ENCODE data around the gene RBM48.
"Not testable (repeated sequence)": the region's sequence is repeated elsewhere in the genome, so short reads cannot be mapped to it uniquely, and the experiment has no call there.

Gene RBM48

DNA sequence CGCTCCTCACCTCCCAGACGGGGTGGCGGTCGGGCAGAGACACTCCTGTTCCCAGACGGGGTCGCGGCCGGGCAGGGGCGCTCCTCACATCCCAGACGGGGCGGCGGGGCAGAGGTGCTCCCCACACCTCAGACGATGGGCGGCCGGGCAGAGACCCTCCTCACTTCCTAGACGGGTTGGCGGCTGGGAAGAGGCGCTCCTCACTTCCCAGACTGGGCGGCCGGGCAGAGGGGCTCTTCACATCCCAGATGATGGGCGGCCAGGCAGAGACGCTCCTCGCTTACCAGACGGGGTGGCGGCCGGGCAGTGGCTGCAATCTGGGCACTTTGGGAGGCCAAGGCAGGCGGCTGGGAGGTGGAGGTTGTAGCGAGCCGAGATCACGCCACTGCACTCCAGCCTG, 16.5 kb downstream of the RBM48 start:
- not testable (repeated sequence) for DNase-seq (ENCODE audit: low read depth in 2 of 2)

DNA sequence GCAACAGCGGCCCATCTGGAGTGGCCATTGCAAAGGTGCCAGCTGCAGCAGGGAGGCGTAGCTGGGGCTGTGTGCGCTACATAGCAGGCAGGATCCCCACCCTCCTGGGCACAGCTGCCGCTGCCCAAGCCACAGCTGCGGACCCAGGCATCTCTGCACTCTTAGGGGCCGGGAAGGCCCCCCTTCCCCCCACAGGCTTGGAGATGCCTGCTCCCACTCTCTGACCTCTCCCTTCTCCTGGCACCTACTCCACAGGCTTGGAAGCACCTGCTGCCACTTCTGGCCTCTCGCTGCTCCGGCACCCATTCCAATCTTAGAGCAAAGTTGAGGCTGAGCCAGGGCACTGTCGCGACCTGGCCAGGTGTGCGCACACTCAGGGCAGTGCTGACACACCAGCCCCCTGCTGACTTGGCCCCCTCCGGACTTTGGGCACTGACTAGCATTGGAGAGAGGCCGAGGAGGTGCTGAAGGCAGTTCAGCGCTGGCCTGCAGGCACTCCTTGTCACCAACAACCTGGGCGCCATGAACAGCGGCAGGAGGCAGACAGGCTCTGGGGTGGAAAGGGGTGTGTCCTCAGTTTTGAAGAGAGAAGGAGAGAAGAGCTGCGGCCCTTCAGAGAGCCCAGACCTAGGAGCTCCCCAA, 18.4 kb downstream of the RBM48 start:
- DNase-seq (ENCODE audit: low read depth in 2 of 2), result no peak

- no peak for DNase-seq (ENCODE audit: low read depth in 2 of 2)
Observed at GRCh38 chr7:92547579-92547978, 19.0 kb downstream of the RBM48 start.

DNA sequence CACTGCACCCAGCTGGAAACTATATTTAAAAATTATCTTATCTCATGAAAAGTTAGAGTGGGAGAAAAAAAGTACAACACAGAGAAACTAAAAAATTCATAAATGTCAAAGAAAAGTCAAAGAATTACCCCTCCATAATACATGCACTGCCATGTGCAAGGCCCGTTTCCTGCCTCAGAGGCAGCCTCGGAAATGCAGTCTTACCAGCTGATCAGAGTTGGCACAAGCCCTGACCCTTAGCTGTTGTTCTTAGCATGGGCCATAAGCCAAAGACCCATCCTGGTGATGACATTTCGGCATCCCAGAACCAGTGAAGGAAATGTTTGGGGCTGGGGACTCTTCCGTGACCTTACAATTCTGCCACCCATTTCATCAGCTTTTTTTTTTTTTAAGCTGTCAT, 21.6 kb downstream of the RBM48 start:
- no peak for DNase-seq (ENCODE audit: low read depth in 2 of 2)

DNA sequence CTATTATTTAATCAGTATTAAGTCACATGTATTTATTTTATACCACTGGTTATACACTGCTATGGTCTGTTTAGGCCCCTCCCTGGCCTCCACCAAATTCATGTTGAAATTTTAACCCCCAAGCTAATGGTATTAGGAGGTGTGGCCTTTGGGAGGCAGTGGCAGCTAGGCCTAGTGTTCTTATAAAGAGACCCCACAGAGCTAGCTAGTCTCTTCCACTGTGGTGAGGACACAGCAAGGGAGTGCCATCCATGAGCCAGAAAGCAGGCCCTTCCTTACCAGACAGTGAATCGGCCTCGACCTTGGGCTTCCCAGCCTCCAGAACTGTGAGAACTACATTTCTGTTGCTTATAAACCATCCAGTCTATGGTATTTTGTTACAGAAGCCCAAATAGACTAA, 28.7 kb downstream of the RBM48 start:
- DNase-seq (ENCODE audit: low read depth in 2 of 2), result no peak

DNA sequence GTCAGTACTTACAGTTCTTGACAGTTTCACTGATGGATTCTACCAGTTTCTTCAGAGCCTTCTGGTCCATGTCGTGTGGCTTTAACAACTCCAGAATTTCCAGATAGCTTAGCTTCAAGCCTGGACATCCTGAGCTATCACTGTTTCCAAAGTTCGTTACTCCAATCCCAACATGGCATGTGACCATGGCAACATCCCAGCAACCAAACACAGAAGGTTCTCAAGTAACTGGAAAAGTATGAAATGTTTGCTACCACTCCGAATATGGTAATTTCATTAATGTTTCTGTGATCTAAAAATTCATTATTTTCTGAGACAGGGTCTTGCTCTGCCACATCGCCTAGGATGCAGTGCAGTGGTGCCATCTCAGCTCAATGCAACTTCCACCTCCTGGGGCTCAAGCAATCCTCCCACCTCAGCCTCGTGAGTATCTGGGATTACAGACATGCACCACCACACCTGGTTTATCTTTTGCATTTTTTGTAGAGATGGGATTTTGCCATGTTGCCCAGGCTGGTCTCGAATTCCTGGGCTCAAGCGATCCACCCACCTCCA, 29.3 kb downstream of the RBM48 start:
- DNase-seq (ENCODE audit: low read depth in 2 of 2), result no peak

DNA sequence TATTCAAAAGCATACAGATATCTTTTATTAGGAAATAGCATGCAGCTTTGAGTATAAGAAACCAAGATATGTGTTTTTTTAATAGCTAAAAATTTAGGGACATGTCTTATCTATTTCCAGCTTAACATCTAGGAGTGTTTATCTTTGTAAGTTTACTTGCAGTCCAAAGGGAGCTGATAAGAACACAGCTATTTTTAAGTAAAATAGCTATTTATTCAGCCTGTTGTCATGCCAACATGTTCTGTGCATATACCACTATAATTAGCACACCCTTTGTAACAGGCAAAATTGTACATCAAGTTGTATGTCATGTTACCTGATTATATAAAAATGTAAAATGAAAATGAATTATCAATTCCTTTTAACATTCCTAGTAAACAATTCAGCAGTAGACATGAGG, 32.0 kb downstream of the RBM48 start:
- DNase-seq (ENCODE audit: low read depth in 2 of 2), result no peak

GRCh38 chr7:92563345-92563744, 34.8 kb downstream of the RBM48 start:
- DNase-seq (ENCODE audit: low read depth in 2 of 2), result no peak

DNA sequence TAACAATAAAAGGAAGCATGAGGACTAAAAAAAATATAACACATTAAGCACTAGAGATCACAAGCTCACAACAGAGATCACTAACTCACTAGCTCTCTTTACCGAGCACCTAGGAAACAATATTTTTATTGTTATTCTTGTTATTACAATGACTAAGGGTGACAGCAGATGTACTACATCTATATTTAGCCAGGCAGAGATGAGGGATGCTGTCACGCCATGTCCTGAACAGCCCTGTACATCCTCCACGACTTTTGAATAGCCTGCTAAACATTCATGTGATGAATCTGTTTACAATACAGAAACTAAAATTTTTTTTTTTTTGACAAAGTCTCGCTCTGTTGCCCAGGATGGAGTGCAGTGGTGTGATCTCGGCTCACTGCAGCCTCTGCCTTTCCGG, 38.9 kb downstream of the RBM48 start:
- DNase-seq (ENCODE audit: low read depth in 2 of 2), result no peak

- DNase-seq (ENCODE audit: low read depth in 2 of 2), result no peak
Observed at GRCh38 chr7:92569137-92569536, 40.5 kb downstream of the RBM48 start.

DNA sequence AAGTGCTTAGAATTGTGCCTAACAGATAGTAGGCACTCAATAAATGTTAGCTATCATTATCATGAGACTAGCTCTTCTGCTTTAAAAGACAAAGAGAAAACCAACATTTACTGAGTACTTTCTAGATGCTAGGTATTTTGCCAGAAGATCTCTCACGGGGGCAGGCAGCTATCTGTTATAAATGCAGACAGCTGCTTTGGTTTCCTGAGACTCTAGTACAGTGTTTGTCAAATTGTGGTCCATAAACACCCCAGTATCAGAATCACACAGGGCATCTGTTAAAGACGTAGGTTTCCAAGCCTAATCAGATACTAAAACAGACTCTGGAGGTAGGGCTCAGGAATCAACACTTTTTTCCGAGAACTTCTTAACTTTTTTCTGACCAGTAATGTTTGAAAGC, 47.7 kb downstream of the RBM48 start:
- no peak for DNase-seq (ENCODE audit: low read depth in 2 of 2)

DNA sequence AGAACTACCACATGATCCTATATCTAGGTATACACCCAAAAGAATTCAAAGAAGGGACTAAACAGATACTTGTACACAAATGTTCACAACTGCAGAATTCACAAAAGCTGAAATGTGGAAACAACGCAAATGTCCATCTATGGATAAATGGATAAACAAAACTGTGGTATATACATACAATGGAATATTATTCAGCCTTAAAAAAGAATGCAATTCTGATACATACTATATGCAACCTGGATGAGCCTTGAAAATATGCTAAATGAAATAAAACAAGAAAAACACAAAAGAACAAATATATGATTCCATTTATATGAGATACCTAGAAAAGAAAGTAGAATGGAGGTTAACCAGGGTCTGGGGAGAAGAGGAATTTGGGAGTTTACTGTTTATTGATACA, 54.4 kb downstream of the RBM48 start:
- DNase-seq (ENCODE audit: low read depth in 2 of 2), result no peak

DNA sequence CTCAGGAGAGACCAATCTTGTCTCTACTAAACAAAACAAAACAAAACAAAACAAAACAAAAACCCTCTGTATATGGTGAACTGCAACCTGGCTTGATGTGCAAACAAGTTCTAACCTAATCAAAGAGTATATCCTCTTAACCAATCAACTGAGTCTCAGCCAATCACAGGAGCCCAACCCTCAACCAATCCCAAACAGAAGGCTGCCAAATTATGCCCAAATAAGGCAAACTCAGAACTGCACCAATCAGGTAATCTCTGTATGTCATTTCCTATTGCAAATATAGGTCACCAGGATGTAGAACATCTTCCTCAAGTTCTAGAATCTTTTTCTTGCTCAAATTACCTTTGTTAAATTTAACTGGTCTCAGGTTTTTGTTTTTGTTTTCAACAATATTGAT, 56.4 kb downstream of the RBM48 start:
- no peak for DNase-seq (ENCODE audit: low read depth in 2 of 2)

GRCh38 chr7:92586403-92586802, 57.8 kb downstream of the RBM48 start:
- DNase-seq (ENCODE audit: low read depth in 2 of 2), result no peak

- no peak for DNase-seq (ENCODE audit: low read depth in 2 of 2)
Observed at GRCh38 chr7:92586841-92587240, 58.2 kb downstream of the RBM48 start.

Data from stimulated activated CD8-positive, alpha-beta memory T cell treated with anti-CD3 and anti-CD28 coated beads, Interleukin-15, amount 100 ng/mL, for 4 hours (primary cell).